NB4 (cell line): ENCODE data around the gene MIDN.

Source experiments
- CTCF ChIP-seq: IDR thresholded peaks from one replicate; pipeline ENCODE4 v1.5.1; 2012; ENCODE audit warnings: low read depth, low read length
- POLR2A ChIP-seq: IDR thresholded peaks from 2 replicates; pipeline ENCODE4 v1.6.1; 2011; ENCODE audit warnings: mild to moderate bottlenecking; ENCODE audit not compliant: insufficient read length; ENCODE audit errors: extremely low read depth

GRCh38 chr19:1218751-1219567 is 29.4 kb upstream of the MIDN start:
- TF ChIP-seq CTCF (no peak), POLR2A (no peak)
